ENCODE measurements around the gene ASTN2.

Gene ASTN2

GRCh38 chr9:116390303-116391228, 1024.3 kb downstream of the ASTN2 start:
- ATAC-seq, result no peak

DNA sequence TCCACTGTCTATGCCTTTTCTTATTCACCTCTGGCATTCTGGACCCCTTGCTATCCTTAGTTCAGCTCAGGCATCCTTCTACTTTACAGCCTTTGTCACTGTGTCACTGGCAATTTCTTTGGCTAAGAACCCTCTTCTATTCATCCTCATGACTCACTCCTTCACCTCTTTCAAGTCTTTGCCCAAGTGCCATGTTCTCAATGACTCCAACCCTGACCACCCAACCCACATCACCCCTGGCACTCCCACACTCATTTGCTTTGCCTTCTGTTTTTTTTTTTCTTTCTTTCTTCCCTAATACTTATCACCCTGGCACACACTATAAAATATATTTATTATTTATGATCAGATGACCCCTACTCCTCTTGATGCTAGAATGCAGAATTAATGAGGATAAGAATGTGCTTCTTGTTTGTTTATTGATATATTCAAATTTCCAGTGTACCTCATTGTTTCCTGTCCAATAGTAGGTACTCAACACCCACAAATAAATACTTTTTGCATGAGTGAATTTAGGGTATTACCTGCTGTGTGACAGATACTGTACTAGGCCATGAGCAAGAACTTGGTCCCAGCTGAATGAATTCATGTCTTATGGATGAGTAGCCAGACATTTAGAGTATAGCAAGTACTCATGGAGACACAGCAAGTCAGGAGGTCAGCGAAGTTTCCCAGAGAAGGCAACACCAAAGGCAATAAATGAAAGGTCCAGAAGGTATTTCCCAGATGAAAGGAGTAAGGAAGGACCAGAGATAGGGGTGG, 1025.1 kb downstream of the ASTN2 start:
- no peak for ATAC-seq

GRCh38 chr9:116387934-116388698, 1026.7 kb downstream of the ASTN2 start:
- no peak for ATAC-seq

DNA sequence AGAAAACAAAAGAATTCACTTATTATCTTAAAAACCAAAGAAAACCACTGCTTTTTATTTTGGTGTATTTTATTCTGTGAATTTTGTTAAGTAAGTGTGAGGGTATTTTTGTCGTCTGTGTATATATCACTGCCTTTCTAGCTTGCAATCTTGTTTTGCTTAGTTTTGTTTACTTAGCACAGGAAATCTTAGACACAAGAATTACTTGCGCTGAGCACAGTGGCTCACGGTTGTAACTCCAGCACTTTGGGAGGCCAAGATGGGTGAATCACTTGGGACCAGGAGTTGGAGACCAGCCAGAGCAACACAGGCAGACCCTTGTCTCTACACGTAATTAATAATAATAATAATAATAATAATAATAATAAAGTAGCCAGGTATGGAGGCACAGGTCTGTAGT, 1030.9 kb downstream of the ASTN2 start:
- no peak for ATAC-seq

DNA sequence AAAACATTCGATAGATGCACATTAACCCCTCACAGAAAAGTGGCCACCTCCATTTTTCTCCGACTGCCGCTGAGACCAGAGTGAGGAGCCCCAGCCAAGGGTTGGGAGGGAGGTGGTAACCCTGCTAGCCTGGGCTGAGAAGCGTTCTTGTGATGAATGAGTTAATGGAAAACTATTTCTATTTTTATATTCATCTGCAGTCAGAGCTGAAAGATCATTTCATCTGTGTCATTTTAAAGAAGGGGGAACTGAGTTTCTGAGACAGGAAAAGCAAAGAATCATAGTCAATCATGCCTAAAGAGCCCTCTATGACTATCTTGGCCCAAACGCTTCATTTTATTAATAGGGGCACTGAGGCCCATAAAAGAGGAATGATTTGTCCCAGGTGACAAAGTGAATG, 1031.7 kb downstream of the ASTN2 start:
- ATAC-seq, result no peak

GRCh38 chr9:116382053-116382452, 1032.8 kb downstream of the ASTN2 start:
- no peak for ATAC-seq

GRCh38 chr9:116381350-116381749, 1033.5 kb downstream of the ASTN2 start:
- no peak for ATAC-seq

DNA sequence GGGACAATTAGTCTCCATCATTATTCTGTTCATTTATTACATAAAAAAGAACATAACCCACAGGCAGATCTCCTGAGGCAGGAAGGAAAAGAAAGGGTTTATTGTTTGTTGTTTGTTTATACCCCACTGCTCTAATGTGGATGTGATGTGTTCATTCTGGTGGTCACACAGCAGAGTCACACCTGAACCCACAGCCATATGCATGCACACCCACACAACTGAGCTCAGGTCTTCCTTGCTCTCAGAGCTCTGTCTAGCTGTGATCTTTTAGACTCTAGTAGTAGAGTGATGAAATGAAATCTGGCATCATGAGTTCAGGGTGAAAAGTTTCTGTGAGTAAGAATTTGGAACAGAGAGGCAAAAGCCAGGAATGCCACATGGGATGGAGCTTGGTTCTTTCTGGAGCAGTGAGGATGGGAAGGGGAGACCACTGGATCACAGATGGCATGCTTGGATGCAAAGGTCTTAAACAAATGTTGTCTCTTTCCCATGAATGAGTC, 1034.3 kb downstream of the ASTN2 start:
- no peak for ATAC-seq

DNA sequence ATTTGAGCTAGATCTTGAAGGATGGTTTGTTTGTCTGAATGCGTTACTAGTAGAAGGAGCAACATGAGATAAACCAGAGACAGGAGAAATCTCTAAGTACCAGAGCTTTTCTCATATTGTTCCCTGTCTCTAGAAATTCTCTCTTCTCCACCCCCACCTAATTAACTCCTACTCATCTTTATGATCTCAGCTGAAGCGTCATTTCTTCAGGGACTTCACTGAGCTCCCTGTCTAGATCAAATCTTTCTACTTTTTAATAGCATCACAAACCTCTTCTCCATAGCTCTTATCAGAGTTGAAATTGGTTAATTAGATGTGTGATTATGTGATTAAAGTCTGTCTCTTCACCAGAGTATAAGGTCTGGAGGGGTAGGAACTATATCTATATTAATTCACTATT, 1035.0 kb downstream of the ASTN2 start:
- ATAC-seq, result no peak

DNA sequence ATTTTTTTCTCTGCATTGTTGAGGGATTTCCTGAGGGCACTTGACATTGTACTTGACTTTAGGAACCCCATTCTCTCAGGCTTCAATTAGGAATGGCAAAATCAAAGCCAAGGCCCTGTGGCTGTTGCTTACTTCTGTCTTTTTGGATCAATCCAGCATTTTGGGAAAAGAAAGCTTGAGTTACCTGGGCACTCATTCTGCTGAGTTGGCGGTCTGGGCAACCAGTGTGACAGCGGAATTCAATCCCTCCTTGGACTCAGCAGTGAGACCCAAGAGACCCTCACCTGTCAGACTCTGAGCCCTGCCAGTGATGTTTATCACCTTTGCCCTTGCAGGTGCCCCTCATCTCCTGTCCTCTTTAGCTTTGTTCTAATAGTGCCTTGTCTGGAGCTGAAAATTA, 1036.0 kb downstream of the ASTN2 start:
- no peak for ATAC-seq

DNA sequence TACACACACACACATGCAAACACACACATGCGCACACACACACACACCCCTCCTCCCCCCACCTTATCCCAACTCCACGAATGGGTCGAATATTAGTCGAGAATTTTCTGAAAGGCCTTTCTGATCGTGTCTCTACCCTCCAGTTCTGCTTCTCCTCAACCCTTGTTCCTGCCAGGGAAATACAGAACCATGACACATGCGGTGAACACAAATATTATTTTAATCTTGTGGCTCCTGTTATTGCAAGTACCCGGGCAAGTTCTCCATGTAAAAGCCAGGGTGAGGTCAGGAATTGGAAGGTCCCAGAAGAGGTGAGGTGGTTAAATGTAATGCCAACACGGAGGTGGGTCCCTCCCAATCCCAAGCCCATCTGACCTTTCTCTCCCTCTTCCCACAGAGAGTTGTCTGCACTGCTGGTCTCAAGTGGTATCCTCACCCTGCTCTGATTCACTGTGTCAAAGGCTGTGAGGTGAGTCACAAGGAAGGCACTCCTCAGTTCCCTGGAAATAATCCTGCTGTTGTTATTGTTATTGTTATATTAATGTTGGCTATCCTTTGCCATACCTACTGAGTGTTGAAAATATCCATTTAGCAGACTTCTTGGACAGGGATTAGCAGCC, 1037.6 kb downstream of the ASTN2 start:
- ATAC-seq, result no peak

All from activated CD4-positive, CD25-positive, alpha-beta regulatory T cell treated with anti-CD3 and anti-CD28 coated beads, Interleukin-2, amount 50 U/mL, for 24 hours (primary cell).